ENCODE results near the gene ZYX. TPM values are rescaled to one million over a fixed set of nuclear protein-coding genes. Genes with fewer than 3 reads are reported as not detected.

ZYX gene
- total and polyA plus RNA-seq, 9 of the 15 experiments (the other 6 are each of a cell fraction or from before 2014, with no cell fraction given), result 1.8 to 130 (median 15.7) TPM

DNA sequence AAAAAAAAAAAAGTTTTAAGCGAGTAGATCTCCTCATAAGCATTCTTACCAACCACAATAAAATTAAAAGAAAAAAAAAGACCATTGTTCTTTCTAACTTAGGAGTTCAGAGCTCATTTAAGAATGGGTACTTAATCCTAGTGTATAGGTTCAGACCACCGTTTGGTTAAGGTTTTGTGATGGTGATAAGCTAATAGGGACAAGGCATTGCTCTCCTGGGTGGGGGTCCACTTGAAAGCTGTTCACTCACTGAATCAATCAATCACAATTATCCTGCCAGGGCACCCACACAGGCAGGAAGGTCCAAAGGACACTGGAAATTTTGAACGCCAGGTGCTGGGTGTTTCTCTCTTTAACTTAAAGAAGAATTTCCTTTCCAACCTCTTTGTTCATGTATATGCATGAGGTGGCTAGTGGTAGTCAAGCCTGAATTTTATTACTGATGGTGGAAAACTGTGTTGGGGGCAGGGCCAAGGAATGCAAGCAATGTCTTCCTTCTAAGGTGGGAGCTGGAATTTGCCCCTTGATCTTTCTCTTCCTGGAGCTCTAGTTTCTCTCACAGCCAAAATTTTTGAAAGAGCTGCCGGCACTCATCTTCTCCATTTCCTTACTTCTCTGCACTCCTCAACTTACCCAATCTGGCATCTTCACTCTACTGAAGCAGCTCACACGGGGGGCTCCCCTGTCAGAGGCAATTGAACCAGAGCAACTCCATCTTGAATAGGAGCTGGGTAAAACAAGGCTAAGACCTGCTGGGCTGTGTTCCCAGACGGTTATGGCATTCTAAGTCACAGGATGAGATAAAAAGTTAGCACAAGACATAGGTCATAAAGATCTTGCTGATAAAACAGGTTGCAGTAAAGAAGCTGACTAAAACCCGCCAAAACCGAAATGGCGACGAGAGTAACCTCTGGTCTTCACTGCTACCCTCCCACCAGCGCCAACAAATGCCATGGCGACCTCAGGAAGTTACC, 11.2 kb upstream of the ZYX start (continued):
- TF ChIP-seq ARNT (IDR thresholded peaks at IDR 0.05) (no peak), ZNF584 (CRISPR knock-in tag; IDR thresholded peaks at IDR 0.05; ENCODE audit: low read depth) (peak; percentile 98), BRF1 (IDR thresholded peaks at IDR 0.05; ENCODE audit: borderline replicate concordance, extremely low read depth, insufficient read length) (no peak), ZNF143 (CRISPR knock-in tag; IDR thresholded peaks at IDR 0.05) (no peak), ZNF124 (CRISPR knock-in tag; IDR thresholded peaks at IDR 0.05) (no peak), HDGF (IDR thresholded peaks at IDR 0.05) (no peak), TCFL5 (CRISPR knock-in tag; conservative IDR thresholded peaks at IDR 0.05) (peak; percentile 97), GATAD2A (IDR thresholded peaks at IDR 0.05) (no peak), ZNF133 (CRISPR knock-in tag; IDR thresholded peaks at IDR 0.05) (peak; percentile 99), BRCA1 (IDR thresholded peaks at IDR 0.05) (no peak), BRCA1 (CRISPR knock-in tag; IDR thresholded peaks at IDR 0.05) (no peak), PHF8 (IDR thresholded peaks at IDR 0.05; ENCODE audit: borderline replicate concordance, low read length) (no peak), RAD21 (CRISPR knock-in tag; conservative IDR thresholded peaks at IDR 0.05 in 1 of 2, IDR thresholded peaks at IDR 0.05 in 1 of 2) (peak in 1 of 2 experiments; percentile 42; a peak in 2 of 4 replicates)
- TF ChIP-seq, protein P1, sequence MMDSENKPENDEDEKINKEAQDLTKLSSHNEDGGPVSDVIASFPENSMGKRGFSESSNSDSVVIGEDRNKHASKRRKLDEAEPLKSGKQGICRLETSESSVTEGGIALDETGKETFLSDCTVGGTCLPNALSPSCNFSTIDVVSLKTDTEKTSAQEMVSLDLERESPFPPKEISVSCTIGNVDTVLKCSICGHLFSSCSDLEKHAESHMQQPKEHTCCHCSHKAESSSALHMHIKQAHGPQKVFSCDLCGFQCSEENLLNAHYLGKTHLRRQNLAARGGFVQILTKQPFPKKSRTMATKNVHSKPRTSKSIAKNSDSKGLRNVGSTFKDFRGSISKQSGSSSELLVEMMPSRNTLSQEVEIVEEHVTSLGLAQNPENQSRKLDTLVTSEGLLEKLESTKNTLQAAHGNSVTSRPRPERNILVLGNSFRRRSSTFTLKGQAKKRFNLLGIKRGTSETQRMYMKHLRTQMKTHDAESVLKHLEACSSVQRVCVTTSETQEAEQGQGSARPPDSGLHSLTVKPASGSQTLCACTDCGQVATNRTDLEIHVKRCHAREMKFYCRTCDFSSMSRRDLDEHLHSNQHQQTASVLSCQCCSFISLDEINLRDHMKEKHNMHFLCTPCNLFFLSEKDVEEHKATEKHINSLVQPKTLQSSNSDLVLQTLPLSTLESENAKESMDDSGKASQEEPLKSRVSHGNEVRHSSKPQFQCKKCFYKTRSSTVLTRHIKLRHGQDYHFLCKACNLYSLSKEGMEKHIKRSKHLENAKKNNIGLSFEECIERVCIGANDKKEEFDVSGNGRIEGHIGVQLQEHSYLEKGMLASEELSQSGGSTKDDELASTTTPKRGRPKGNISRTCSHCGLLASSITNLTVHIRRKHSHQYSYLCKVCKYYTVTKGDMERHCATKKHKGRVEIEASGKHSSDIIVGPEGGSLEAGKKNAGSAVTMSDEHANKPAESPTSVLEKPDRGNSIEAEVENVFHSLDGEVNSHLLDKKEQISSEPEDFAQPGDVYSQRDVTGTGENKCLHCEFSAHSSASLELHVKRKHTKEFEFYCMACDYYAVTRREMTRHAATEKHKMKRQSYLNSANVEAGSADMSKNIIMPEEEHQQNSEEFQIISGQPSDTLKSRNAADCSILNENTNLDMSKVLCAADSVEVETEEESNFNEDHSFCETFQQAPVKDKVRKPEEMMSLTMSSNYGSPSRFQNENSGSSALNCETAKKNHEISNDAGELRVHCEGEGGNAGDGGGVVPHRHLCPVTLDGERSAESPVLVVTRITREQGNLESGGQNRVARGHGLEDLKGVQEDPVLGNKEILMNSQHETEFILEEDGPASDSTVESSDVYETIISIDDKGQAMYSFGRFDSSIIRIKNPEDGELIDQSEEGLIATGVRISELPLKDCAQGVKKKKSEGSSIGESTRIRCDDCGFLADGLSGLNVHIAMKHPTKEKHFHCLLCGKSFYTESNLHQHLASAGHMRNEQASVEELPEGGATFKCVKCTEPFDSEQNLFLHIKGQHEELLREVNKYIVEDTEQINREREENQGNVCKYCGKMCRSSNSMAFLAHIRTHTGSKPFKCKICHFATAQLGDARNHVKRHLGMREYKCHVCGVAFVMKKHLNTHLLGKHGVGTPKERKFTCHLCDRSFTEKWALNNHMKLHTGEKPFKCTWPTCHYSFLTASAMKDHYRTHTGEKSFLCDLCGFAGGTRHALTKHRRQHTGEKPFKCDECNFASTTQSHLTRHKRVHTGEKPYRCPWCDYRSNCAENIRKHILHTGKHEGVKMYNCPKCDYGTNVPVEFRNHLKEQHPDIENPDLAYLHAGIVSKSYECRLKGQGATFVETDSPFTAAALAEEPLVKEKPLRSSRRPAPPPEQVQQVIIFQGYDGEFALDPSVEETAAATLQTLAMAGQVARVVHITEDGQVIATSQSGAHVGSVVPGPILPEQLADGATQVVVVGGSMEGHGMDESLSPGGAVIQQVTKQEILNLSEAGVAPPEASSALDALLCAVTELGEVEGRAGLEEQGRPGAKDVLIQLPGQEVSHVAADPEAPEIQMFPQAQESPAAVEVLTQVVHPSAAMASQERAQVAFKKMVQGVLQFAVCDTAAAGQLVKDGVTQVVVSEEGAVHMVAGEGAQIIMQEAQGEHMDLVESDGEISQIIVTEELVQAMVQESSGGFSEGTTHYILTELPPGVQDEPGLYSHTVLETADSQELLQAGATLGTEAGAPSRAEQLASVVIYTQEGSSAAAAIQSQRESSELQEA (IDR thresholded peaks at IDR 0.05; ENCODE audit: low read depth), result no peak
- TF ChIP-seq, protein P2, sequence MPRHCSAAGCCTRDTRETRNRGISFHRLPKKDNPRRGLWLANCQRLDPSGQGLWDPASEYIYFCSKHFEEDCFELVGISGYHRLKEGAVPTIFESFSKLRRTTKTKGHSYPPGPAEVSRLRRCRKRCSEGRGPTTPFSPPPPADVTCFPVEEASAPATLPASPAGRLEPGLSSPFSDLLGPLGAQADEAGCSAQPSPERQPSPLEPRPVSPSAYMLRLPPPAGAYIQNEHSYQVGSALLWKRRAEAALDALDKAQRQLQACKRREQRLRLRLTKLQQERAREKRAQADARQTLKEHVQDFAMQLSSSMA (CRISPR knock-in tag; IDR thresholded peaks at IDR 0.05), result peak; percentile 94
- TF ChIP-seq, protein P3, sequence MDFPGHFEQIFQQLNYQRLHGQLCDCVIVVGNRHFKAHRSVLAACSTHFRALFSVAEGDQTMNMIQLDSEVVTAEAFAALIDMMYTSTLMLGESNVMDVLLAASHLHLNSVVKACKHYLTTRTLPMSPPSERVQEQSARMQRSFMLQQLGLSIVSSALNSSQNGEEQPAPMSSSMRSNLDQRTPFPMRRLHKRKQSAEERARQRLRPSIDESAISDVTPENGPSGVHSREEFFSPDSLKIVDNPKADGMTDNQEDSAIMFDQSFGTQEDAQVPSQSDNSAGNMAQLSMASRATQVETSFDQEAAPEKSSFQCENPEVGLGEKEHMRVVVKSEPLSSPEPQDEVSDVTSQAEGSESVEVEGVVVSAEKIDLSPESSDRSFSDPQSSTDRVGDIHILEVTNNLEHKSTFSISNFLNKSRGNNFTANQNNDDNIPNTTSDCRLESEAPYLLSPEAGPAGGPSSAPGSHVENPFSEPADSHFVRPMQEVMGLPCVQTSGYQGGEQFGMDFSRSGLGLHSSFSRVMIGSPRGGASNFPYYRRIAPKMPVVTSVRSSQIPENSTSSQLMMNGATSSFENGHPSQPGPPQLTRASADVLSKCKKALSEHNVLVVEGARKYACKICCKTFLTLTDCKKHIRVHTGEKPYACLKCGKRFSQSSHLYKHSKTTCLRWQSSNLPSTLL (IDR thresholded peaks at IDR 0.05), result no peak
- TF ChIP-seq, protein P4, sequence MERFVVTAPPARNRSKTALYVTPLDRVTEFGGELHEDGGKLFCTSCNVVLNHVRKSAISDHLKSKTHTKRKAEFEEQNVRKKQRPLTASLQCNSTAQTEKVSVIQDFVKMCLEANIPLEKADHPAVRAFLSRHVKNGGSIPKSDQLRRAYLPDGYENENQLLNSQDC (CRISPR knock-in tag; IDR thresholded peaks at IDR 0.05), result no peak

Measured in K562 (cell line).